A549 (cell line): Measurements from ENCODE around the gene PLD3. TPM values are rescaled to one million over a fixed set of nuclear protein-coding genes. Genes with fewer than 3 reads are reported as not detected.

Experiments
- ATAC-seq, 2 experiments: fragments of 200-7000 bp in 1 of 2; fragments of >200 bp in 1 of 2; cut with Nextera tagmentation in 1 of 2; cut with Tn5 transposase in 1 of 2; 3 replicates each; pipeline versions ENCODE4 v1.8.0 to v1.9.1; 2018 to 2020; ENCODE audit warnings: mild to moderate bottlenecking in 1 of 2, moderate library complexity in 1 of 2
- CTCF ChIA-PET: fragments of 300-600 bp; sonication (Branson Sonifier 250); formaldehyde crosslinking; extraction: SDS; loops from one replicate; lab custom pipeline; 2021; ENCODE audit warnings: antibody characterized with exemption, inconsistent platforms; lab: Yijun Ruan, JAX
- POLR2A ChIA-PET: fragments of 350-600 bp; formaldehyde crosslinking; extraction: SDS; loops from one replicate; lab custom pipeline; 2021; ENCODE audit warnings: antibody characterized with exemption, inconsistent platforms; lab: Yijun Ruan, JAX
- DNase-seq, 2 experiments: peaks; one replicate each; pipeline versions ENCODE4 v3.0.0 to v3.0.0-alpha.2; 2011 to 2016; ENCODE audit warnings: low read depth in 1 of 2, low spot score in 1 of 2
- FAIRE-seq: peaks from 2 replicates; lab custom pipeline; 2011; peaks lifted over from hg19 to GRCh38; lab: Jason Lieb, UNC
- H3K27ac ChIP-seq, 2 experiments: fragments of >200 bp; sonication (Bioruptor Twin); formaldehyde crosslinking; 3 replicates each; pipeline ENCODE4 v1.5.1; 2016 to 2017
- H3K4me1 ChIP-seq: fragments of >200 bp; sonication (Bioruptor Twin); formaldehyde crosslinking; 3 replicates; pipeline ENCODE4 v1.6.1; 2016
- H3K4me2 ChIP-seq: fragments of >200 bp; sonication (Bioruptor Twin); formaldehyde crosslinking; 3 replicates; pipeline ENCODE4 v1.6.1; 2016
- H3K4me3 ChIP-seq: fragments of >200 bp; sonication (Bioruptor Twin); formaldehyde crosslinking; 3 replicates; pipeline ENCODE4 v1.5.1; 2016
- H3K9me3 ChIP-seq: fragments of >200 bp; sonication (Bioruptor Twin); formaldehyde crosslinking; 3 replicates; pipeline ENCODE4 v1.6.1; 2016
- ATOH8 ChIP-seq: fragments of 250-450 bp; sonication (Bioruptor Pico); IDR thresholded peaks from 2 replicates; pipeline ENCODE4 v1.5.0; 2020; ENCODE audit warnings: low read depth, mild to moderate bottlenecking, moderate library complexity
- CBX2 ChIP-seq: fragments of 200-600 bp; sonication (generic); IDR thresholded peaks from 2 replicates; pipeline ENCODE4 v1.6.1; 2016; ENCODE audit warnings: low read depth, mild to moderate bottlenecking, borderline replicate concordance
- CEBPB ChIP-seq, 2 experiments: fragments of >200 bp in 1 of 2; sonication (Bioruptor Twin) in 1 of 2; formaldehyde crosslinking in 1 of 2; IDR thresholded peaks; 2 replicates each; pipeline ENCODE4 v1.6.1; 2012 to 2016
- CTCF ChIP-seq: fragments of >200 bp; sonication (Bioruptor Twin); formaldehyde crosslinking; IDR thresholded peaks from 3 replicates; pipeline ENCODE4 v1.5.1; 2016
- ESRRA ChIP-seq: fragments of 150-350 bp; IDR thresholded peaks from 2 replicates; pipeline ENCODE4 v1.6.1; 2014; ENCODE audit warnings: mild to moderate bottlenecking, low read length, borderline replicate concordance
- FOSL2 ChIP-seq, 2 experiments: fragments of 450-650 bp in 1 of 2; fragments of >200 bp in 1 of 2; sonication (Bioruptor Twin) in 1 of 2; formaldehyde crosslinking; IDR thresholded peaks; 2 replicates each; pipeline versions ENCODE4 v1.5.0 to v1.6.1; 2016 to 2020; ENCODE audit warnings: mild to moderate bottlenecking in 1 of 2, moderate library complexity in 1 of 2
- GATA3 ChIP-seq: IDR thresholded peaks from 2 replicates; pipeline ENCODE4 v1.6.1; 2012; ENCODE audit warnings: borderline replicate concordance
- HOXB5 ChIP-seq: fragments of 250-450 bp; sonication (Bioruptor Pico); IDR thresholded peaks from 2 replicates; pipeline ENCODE4 v1.5.0; 2020; ENCODE audit warnings: mild to moderate bottlenecking, moderate library complexity
- MAZ ChIP-seq: fragments of 150-350 bp; IDR thresholded peaks from 2 replicates; pipeline ENCODE4 v1.6.1; 2014; ENCODE audit warnings: antibody characterized with exemption, low read depth, low read length, borderline replicate concordance
- MYC ChIP-seq: IDR thresholded peaks from 2 replicates; pipeline ENCODE4 v1.6.1; 2012; ENCODE audit warnings: mild to moderate bottlenecking, inconsistent platforms, low read length, improper control_type of control experiment, borderline replicate concordance
- NPAS2 ChIP-seq: fragments of 250-450 bp; sonication (Bioruptor Pico); IDR thresholded peaks from 2 replicates; pipeline ENCODE4 v1.8.0; 2022; ENCODE audit warnings: mild to moderate bottlenecking, moderate library complexity, borderline replicate concordance
- POLR2A ChIP-seq: IDR thresholded peaks from 2 replicates; pipeline ENCODE4 v1.6.1; 2012; ENCODE audit warnings: mild to moderate bottlenecking, low read length
- RAD21 ChIP-seq, 2 experiments: fragments of >200 bp in 1 of 2; sonication (Bioruptor Twin) in 1 of 2; formaldehyde crosslinking in 1 of 2; IDR thresholded peaks in 1 of 2; conservative IDR thresholded peaks in 1 of 2; 2 replicates in 1 of 2; 3 replicates in 1 of 2; pipeline ENCODE4 v1.6.1; 2012 to 2018; ENCODE audit warnings: inconsistent platforms in 1 of 2
- RFX5 ChIP-seq: fragments of 450-650 bp; IDR thresholded peaks from 2 replicates; pipeline ENCODE4 v1.7.1; 2014; ENCODE audit warnings: antibody characterized with exemption, mild to moderate bottlenecking, moderate library complexity
- SMC3 ChIP-seq: fragments of >200 bp; sonication (Bioruptor Twin); formaldehyde crosslinking; IDR thresholded peaks from 3 replicates; pipeline ENCODE4 v1.6.1; 2018; ENCODE audit warnings: inconsistent platforms
- SREBF2 ChIP-seq: fragments of 450-650 bp; IDR thresholded peaks from 2 replicates; pipeline ENCODE4 v1.6.1; 2014; ENCODE audit warnings: mild to moderate bottlenecking, moderate library complexity
- ZNF302 ChIP-seq: fragments of 250-450 bp; sonication (Bioruptor Pico); IDR thresholded peaks from 2 replicates; pipeline ENCODE4 v1.9.0; 2021; ENCODE audit warnings: inconsistent platforms, mild to moderate bottlenecking, moderate library complexity
- ZSCAN20 ChIP-seq: fragments of 250-450 bp; sonication (Bioruptor Pico); IDR thresholded peaks from 2 replicates; pipeline ENCODE4 v1.8.0; 2022; ENCODE audit warnings: mild to moderate bottlenecking, moderate library complexity
- WGBS: methylation state at CpG from one replicate; pipeline ENCODE4 v1.1.6; 2017; ENCODE audit errors: missing lambda C conversion rate; 5-methylcytosine and 5-hydroxymethylcytosine counted together
- polyA plus RNA-seq, 4 experiments: library from polyadenylated mRNA; depleted of rRNA in 3 of 4; stranded (reverse); fragments of >200 nt; fragmentation: RNase III in 1 of 4; extraction: RNeasy Plus Mini Kit Qiagen cat#74134 plus additional on column Dnase treatment in 1 of 4; gene quantifications; 2 replicates in 3 of 4; 3 replicates in 1 of 4; pipeline ENCODE4 v1.2.3, GENCODE V29; 2011 to 2017
- TF ChIP-seq, protein P1 (sequence below): fragments of >200 bp; sonication (Bioruptor Twin); formaldehyde crosslinking; IDR thresholded peaks from 2 replicates; pipeline ENCODE4 v1.6.1; 2016
- TF ChIP-seq, protein P2 (sequence below): fragments of 250-450 bp; sonication (Bioruptor Pico); IDR thresholded peaks from 2 replicates; pipeline ENCODE4 v1.5.0; 2021; ENCODE audit warnings: mild to moderate bottlenecking, moderate library complexity, borderline replicate concordance

Gene PLD3
- polyA plus RNA-seq, 2 of the 4 experiments (the other 2 are of a cell fraction): 265 to 290 TPM

DNA sequence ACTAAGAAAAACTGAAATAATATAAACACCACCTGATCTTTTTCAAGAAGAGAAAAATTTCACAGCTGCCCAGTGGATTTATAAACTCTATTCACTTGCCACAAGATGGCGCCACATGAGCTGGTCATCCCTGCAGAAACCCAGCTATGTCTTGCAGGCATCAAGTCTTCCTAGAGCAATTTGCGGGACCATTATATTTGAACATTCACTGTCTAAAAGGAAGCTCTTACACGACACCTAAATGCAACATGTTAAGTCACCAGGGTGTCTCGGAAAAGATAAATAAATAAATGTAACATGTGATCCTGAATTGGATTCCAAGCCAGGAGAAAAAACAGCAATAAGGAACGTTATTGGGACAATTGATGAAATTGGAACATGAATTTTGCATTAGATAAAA lies 43.1 kb upstream of the PLD3 start:
- H3K9me3 ChIP-seq: no peaks in the 10 kb centered on the region
- ATAC-seq: peak; percentile 94 to 96
- TF ChIP-seq RAD21 (conservative IDR thresholded peaks at IDR 0.05 in 1 of 2, IDR thresholded peaks at IDR 0.05 in 1 of 2) (peak; percentile 95 to 98), CBX2 (no peak), FOSL2 (IDR thresholded peaks at IDR 0.05) (no peak), FOSL2 (CRISPR knock-in tag; IDR thresholded peaks at IDR 0.05) (no peak), ESRRA (no peak), RFX5 (no peak), ZNF302 (CRISPR knock-in tag) (no peak), SMC3 (peak; percentile 92), GATA3 (no peak), ATOH8 (CRISPR knock-in tag) (no peak), CTCF (peak; percentile 100)
- TF ChIP-seq, protein P1, sequence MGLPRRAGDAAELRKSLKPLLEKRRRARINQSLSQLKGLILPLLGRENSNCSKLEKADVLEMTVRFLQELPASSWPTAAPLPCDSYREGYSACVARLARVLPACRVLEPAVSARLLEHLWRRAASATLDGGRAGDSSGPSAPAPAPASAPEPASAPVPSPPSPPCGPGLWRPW: no peak
- no peak overlapping the region for H3K4me2 ChIP-seq
- 15% methylated on average over 5 of the region's 5 CpGs for WGBS
- no peak overlapping the region for H3K4me3 ChIP-seq
- ChIA-PET POLR2A (interaction anchor here (0.6 to 1.9 kb wide), 7 partner anchors 43 to 148 kb away, joined by 3 to 11 read pairs (median 5); partner anchors contain the start of genes C19orf47 and SERTAD1), CTCF (interaction anchor here (0.6 to 8.7 kb wide), 99 partner anchors 12 to 999 kb away, joined by 3 to 142 read pairs (median 4); partner anchors contain the start of genes AKT2, BLVRB, HIPK4 and PRX)
- no peak overlapping the region for H3K27ac ChIP-seq
- H3K4me1 ChIP-seq: no peaks in the 10 kb centered on the region
- peak; percentile 96 to 99 for DNase-seq
- FAIRE-seq: peak; percentile 98

DNA sequence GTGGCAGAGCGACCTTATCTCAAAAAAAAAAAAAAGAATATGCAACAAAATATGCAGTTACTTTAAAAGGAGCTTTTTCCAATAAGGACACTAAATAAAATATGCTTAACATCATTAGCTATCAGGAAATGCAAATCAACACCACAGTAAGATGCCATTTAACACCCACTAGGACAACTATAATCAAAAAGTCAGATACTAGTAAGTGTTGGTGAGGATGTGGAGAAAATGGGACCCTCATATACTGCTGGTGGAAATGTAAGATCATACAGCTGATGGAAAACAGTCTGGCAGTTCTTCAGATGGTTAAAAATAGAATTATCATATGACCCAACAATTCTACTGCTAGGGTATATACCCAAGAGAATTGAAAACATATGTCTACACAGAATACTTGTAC lies 38.8 kb upstream of the PLD3 start:
- FAIRE-seq: peak; percentile 54
- H3K4me1 ChIP-seq: no peaks in the 10 kb centered on the region
- POLR2A ChIA-PET: interaction anchor here (0.6 kb wide), 1 partner anchor 16 kb away, joined by 3 read pairs; no protein-coding TSS in a partner anchor
- DNase-seq: no peak
- H3K27ac ChIP-seq: no peak overlapping the region
- H3K4me3 ChIP-seq: no peak overlapping the region
- no peaks in the 10 kb centered on the region for H3K9me3 ChIP-seq
- WGBS: 79% methylated on average over 1 of the region's 1 CpG
- TF ChIP-seq, protein P2, sequence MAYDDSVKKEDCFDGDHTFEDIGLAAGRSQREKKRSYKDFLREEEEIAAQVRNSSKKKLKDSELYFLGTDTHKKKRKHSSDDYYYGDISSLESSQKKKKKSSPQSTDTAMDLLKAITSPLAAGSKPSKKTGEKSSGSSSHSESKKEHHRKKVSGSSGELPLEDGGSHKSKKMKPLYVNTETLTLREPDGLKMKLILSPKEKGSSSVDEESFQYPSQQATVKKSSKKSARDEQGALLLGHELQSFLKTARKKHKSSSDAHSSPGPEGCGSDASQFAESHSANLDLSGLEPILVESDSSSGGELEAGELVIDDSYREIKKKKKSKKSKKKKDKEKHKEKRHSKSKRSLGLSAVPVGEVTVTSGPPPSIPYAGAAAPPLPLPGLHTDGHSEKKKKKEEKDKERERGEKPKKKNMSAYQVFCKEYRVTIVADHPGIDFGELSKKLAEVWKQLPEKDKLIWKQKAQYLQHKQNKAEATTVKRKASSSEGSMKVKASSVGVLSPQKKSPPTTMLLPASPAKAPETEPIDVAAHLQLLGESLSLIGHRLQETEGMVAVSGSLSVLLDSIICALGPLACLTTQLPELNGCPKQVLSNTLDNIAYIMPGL: no peak
- no peak for TF ChIP-seq ZSCAN20 (CRISPR knock-in tag)
- no peak for TF ChIP-seq SREBF2
- TF ChIP-seq HOXB5 (CRISPR knock-in tag): no peak
- ATAC-seq: no peak
- CTCF ChIA-PET: interaction anchor here (0.6 to 8.7 kb wide), 8 partner anchors 9 to 935 kb away, joined by 3 to 142 read pairs (median 4); no protein-coding TSS in a partner anchor
- H3K4me2 ChIP-seq: no peak overlapping the region

- ATAC-seq (no peak), FAIRE-seq (no peak)
- POLR2A ChIA-PET: interaction anchor here (0.6 kb wide), 1 partner anchor 120 kb away, joined by 4 read pairs; no protein-coding TSS in a partner anchor
Observed at GRCh38 chr19:40312533-40312932, 36.0 kb upstream of the PLD3 start.

More at GRCh38 chr19:40312533-40312932, 36.0 kb upstream of the PLD3 start:
- Histone ChIP-seq H3K4me3 (no peak overlapping the region), H3K4me2 (no peak overlapping the region), H3K4me1 (no peaks in the 10 kb centered on the region), H3K27ac (no peak overlapping the region), H3K9me3 (no peaks in the 10 kb centered on the region)
- DNase-seq: no peak
- TF ChIP-seq RAD21 (conservative IDR thresholded peaks at IDR 0.05 in 1 of 2, IDR thresholded peaks at IDR 0.05 in 1 of 2): no peak; a peak in 1 of 5 replicates
- TF ChIP-seq CEBPB (IDR thresholded peaks at IDR 0.05): no peak
- no peak for TF ChIP-seq NPAS2 (CRISPR knock-in tag)
- TF ChIP-seq POLR2A: no peak
- TF ChIP-seq MYC: no peak
- no peak for TF ChIP-seq ZSCAN20 (CRISPR knock-in tag)
- no peak for TF ChIP-seq MAZ
- CTCF ChIA-PET: interaction anchor here (0.6 to 1.6 kb wide), 6 partner anchors 10 to 322 kb away, joined by 3 to 4 read pairs (median 3); no protein-coding TSS in a partner anchor
- WGBS: 92% methylated on average over 2 of the region's 2 CpGs
